Effector CD8-positive, alpha-beta T cell (primary cell): ENCODE measurements around the gene HMGCL.

Source experiments
- DNase-seq: peaks from one replicate; lab custom pipeline; 2025; lab: John Stamatoyannopoulos, UW

Gene HMGCL

GRCh38 chr1:23776217-23776616 lies 49.0 kb downstream of the HMGCL start:
- no peak for DNase-seq

DNA sequence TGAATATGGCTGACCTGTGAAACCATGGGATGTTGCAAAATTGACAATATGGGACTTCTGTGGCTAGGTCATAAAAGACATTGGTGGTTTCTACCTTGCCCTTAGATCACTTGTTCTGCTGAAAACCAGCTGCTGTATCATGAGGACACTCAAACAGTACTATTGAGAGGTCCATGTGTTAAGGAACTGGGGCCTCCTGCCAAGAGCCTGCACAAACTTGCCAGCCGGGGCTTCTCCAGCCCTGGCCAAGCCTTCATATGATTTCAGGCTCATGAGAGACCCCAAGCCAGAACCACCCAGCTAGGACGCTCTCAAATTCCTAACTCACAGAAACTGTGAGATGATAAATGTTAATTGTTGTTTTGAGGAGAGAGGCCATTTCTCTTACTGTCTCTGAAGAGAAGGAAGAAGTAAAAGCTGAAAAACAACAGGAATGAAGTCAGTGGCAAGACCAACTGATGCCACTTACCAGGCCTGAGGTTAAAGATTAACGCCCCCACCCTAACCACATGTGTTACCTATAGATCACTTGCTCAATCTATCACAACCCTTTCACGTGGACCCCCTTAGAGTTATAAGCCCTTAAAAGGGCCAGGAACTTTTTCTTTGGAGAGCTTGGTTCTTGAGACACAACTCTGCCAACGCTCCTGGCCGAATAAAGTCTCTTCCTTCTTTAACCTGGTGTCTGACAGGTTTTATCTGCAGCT lies 50.9 kb downstream of the HMGCL start:
- DNase-seq, result no peak

GRCh38 chr1:23772854-23773242 lies 52.4 kb downstream of the HMGCL start:
- DNase-seq, result no peak

GRCh38 chr1:23772049-23772853 lies 53.0 kb downstream of the HMGCL start:
- peak; percentile 76 for DNase-seq

GRCh38 chr1:23768733-23769132 lies 56.5 kb downstream of the HMGCL start:
- DNase-seq, result no peak

DNA sequence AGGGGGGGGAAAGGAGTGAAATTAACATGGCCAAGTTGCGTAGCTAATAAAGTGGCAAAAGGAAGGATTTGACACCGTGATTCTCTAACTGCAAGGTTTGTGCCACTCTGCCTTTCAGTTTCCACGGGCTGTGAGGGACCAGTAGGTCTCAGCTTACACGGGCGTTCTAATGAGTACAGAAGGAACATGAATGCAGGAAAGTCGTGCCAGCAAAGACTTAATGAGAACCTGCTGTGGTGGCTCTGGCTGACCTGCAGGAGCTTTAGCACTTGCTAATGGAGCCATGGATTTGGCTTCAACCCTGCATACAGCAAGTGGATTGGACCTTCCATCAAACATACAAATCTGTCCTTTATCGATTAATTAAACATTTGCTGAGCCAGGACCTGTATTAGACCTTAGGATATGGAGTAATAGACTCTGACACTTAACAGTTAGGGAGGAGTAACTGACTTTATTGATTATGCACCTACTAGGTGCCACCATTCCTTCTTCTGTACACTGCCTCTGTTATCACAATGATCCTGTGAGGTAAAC lies 62.1 kb downstream of the HMGCL start:
- no peak for DNase-seq

DNA sequence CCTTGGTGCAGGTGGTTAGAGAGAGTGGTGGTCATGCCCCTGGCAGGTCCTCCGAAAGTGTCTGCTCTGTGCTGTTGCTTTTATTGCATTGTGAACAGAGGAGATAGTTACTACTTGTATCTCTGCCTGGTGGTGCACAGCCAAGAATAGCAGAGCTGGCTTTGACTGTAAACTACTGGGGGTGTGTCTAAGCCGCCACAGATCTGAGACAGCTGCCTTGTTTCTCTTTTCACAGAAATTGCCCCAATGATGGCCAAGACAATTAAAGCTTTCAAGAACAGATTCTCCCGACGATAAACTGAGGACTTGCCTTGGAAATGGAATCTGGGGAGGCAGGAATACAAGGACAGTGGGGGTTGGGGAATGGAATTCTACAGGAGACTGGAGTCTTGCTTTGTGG lies 66.0 kb downstream of the HMGCL start:
- no peak for DNase-seq

- DNase-seq, result no peak
Observed at GRCh38 chr1:23757812-23758211, 67.4 kb downstream of the HMGCL start.

DNA sequence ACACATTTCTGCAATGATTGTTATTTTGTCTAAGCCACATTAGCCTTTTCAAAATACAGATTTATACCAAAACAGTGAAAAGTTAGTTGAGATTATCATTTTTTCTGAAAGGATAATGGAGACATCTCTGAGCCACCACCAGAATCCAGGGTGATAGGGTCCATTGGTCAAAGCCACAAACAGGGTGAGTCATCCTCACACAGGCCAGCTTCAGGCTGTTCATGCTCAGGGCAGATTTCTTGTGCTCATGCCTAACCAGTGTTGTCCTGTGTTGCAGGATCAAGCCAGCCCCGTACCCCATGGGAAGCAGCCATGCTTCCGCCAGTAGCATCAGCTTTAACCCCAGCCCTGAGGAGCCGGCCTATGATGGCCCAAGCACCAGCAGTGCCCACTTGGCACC lies 68.6 kb downstream of the HMGCL start:
- no peak for DNase-seq

DNA sequence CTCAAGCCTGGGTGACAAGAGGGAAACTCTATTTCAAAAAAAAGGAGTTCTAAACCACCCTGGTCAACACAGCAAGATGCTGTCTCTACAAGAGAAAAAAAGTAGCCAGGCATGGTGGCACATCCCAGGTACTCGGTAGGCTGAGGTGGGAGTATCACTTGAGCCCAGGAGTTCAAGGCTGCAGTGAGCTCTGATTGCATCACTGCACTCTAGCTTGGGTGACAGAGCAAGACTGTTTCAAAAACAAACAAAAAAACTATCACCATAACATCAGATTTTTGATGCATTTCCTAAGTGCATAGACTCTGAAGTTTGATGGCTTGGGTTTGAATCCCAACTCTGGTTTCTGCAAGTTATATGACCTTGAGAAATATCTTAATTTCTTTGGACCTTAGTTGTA lies 72.3 kb downstream of the HMGCL start:
- no peak for DNase-seq
